DND-41 (cell line): Measurements from ENCODE around the gene FBLIM1.

Experiments
- EZH2 ChIP-seq: IDR thresholded peaks from 3 replicates; pipeline ENCODE4 v1.6.1; 2012; ENCODE audit warnings: borderline replicate concordance, low read depth, mild to moderate bottlenecking, moderate library complexity, low read length, inconsistent platforms; ENCODE audit not compliant: severe bottlenecking
- TF ChIP-seq, protein P1 (sequence below): IDR thresholded peaks from 2 replicates; pipeline ENCODE4 v1.5.1; 2012; ENCODE audit warnings: borderline replicate concordance, low read length, moderate library complexity, mild to moderate bottlenecking; ENCODE audit not compliant: poor library complexity, severe bottlenecking; ENCODE audit errors: extremely low read depth

DNA sequence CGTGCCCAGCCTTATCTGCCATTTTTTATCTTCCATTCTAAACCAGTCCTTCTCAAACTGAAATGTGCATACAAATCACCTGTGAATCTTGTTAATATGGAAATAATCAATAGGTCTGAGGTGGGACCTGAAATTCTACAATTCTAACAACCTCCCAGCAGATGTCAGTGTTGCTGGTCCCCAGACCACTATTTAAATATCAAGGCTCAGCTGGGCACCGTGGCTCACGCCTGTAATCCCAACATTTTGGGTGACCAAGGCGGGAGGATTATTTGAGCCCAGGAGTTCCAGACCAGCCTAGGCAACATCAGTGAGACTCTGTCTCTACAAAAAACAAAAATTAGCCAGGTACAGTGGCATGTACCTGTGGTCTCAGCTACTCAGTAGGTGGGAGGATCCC, 44.8 kb downstream of the FBLIM1 start:
- TF ChIP-seq, protein P1, sequence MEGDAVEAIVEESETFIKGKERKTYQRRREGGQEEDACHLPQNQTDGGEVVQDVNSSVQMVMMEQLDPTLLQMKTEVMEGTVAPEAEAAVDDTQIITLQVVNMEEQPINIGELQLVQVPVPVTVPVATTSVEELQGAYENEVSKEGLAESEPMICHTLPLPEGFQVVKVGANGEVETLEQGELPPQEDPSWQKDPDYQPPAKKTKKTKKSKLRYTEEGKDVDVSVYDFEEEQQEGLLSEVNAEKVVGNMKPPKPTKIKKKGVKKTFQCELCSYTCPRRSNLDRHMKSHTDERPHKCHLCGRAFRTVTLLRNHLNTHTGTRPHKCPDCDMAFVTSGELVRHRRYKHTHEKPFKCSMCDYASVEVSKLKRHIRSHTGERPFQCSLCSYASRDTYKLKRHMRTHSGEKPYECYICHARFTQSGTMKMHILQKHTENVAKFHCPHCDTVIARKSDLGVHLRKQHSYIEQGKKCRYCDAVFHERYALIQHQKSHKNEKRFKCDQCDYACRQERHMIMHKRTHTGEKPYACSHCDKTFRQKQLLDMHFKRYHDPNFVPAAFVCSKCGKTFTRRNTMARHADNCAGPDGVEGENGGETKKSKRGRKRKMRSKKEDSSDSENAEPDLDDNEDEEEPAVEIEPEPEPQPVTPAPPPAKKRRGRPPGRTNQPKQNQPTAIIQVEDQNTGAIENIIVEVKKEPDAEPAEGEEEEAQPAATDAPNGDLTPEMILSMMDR = peak; percentile 49
- TF ChIP-seq EZH2 = no peak
